ENCODE measurements around the gene MLXIP. TPM values are rescaled to one million over a fixed set of nuclear protein-coding genes. Genes with fewer than 3 reads are reported as not detected.

Gene MLXIP
- total and polyA plus RNA-seq, 2 donors (not counting 3 experiments of a cell fraction or from before 2014, with no cell fraction given): 22.0 to 72.5 TPM

DNA sequence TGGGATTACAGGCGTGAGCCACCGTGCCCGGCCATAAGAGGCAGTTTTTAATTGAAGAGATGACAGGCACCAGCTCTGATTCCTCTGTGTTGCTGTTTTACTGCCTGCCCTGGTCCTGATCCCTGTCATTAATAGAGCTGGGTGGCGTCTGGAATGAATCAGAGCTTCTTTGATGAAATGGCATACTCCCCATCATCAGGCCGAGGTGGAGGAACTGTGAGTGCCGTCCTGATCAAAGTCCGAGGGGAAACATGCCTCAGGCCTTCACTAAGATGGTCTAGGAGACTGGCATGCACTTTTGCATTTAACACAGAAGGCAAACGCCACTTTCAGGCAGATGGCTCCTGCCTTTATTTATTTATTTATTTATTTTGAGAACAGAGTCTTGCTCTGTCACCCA lies 61.4 kb downstream of the MLXIP start:
- H3K4me1 ChIP-seq (ENCODE audit: control insufficient read depth, extremely low read depth, insufficient read depth, low read length): no peaks in the 10 kb centered on the region
- H3K9me1 ChIP-seq (replicated peaks; ENCODE audit: control insufficient read depth, extremely low read depth, insufficient read depth, low read length): no peaks in the 10 kb centered on the region
- no peak overlapping the region for H3K4me2 ChIP-seq (ENCODE audit: insufficient read depth, low read length)
- no peaks in the 10 kb centered on the region for H3K79me2 ChIP-seq (ENCODE audit: control insufficient read depth, insufficient read depth, low read length)
- ChIA-PET CTCF (interaction anchor here (1.1 to 2.7 kb wide), 2 partner anchors 43 to 51 kb away, joined by 3 to 18 read pairs; partner anchors contain the start of gene LRRC43), POLR2A (no interaction called here)
- H3K27ac ChIP-seq (ENCODE audit: insufficient read depth, low read depth, low read length): no peak overlapping the region
- no TSS peak for BruUV-seq (replicated peaks)
- H4K20me1 ChIP-seq (replicated peaks; ENCODE audit: control insufficient read depth, extremely low read depth, insufficient read depth, low read length): no peaks in the 10 kb centered on the region
- dilution Hi-C loops (cut with MboI; ENCODE audit: extremely low pct_ligation_motif_present, low sequenced_read_pairs) (no loop called here), intact Hi-C loops (cut with micrococcal nuclease) (no loop called here)
- no peaks in the 10 kb centered on the region for H3K9me3 ChIP-seq (replicated peaks; ENCODE audit: control insufficient read depth, insufficient read depth, low read length)
- peaks cover 0 to 38% of the 10 kb centered on the region in 2 experiments for H3K36me3 ChIP-seq (ENCODE audit: control insufficient read depth in 2 of 2, extremely low read depth in 1 of 2, insufficient read depth in 2 of 2, low read length in 2 of 2)
- H3K4me3 ChIP-seq (replicated peaks in 1 of 3; ENCODE audit: insufficient read depth in 1 of 3, low read depth in 1 of 3, low read length in 3 of 3): no peak overlapping the region
- FAIRE-seq (no peak), DNase-seq (ENCODE audit: low read depth, low spot score) (no peak)
- no peak overlapping the region for H3K9ac ChIP-seq (replicated peaks; ENCODE audit: extremely low read depth, insufficient read depth, low read length)
- no peak for TF ChIP-seq GATA2 (IDR thresholded peaks at IDR 0.05; ENCODE audit: insufficient read depth, insufficient read length, low read depth, low read length)
- TF ChIP-seq POLR2A (IDR thresholded peaks at IDR 0.05; ENCODE audit: low read depth, low read length): no peak
- no peak for TF ChIP-seq FOS (IDR thresholded peaks at IDR 0.05; ENCODE audit: borderline replicate concordance, insufficient read depth, low read length)
- H3K27me3 ChIP-seq (ENCODE audit: control insufficient read depth in 2 of 2, insufficient read depth in 2 of 2, low read length in 2 of 2): no peaks in the 10 kb centered on the region
- no peak overlapping the region for H2AFZ ChIP-seq (ENCODE audit: low read depth, low read length)

DNA sequence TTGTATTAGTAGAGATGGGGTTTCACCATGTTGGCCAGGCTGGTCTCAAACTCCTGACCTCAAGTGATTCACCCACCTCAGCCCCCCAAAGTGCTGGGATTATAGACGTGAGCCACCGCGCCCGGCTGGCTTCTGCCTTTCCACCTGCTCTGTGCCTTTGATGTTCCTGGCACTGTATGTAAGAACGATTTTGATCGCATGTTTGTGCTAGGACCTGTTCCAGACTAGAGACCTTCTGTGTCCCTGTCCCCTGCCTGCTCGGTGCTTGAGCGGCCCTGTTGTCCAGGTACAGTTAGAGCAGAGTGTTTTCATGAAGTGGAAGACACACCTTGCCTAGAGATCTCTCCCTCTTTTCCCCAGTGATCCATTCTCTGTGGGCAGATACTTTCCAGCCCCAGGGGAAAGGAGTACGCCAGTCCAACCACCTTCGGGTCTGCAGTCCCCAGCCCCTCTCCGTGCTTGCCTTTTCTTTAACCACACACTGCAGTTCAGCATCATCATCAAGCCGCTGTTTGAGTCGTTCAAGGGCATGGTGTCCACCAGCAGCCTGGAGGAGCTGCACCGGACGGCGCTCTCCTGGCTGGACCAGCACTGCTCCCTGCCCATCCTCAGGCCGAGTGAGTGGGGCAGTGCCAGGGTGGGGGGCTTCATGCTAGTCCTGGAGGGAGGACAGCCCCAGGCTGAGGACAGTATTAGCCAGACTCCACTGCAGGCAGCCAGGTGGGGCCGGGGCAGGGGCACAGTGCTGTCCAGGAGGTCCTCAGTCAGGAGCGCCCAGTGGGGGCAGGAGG lies 62.1 kb downstream of the MLXIP start:
- no TSS peak for BruUV-seq (replicated peaks)
- H3K27me3 ChIP-seq (ENCODE audit: control insufficient read depth in 2 of 2, insufficient read depth in 2 of 2, low read length in 2 of 2): no peaks in the 10 kb centered on the region
- H3K4me1 ChIP-seq (ENCODE audit: control insufficient read depth, extremely low read depth, insufficient read depth, low read length): no peaks in the 10 kb centered on the region
- no peak overlapping the region for H3K4me3 ChIP-seq (replicated peaks in 1 of 3; ENCODE audit: insufficient read depth in 1 of 3, low read depth in 1 of 3, low read length in 3 of 3)
- intact Hi-C loops (cut with micrococcal nuclease) (no loop called here), dilution Hi-C loops (cut with MboI; ENCODE audit: extremely low pct_ligation_motif_present, low sequenced_read_pairs) (no loop called here)
- H3K79me2 ChIP-seq (ENCODE audit: control insufficient read depth, insufficient read depth, low read length): no peaks in the 10 kb centered on the region
- TF ChIP-seq POLR2AphosphoS5 (IDR thresholded peaks at IDR 0.05; ENCODE audit: insufficient read depth, low read depth, low read length): no peak
- TF ChIP-seq POLR2A (IDR thresholded peaks at IDR 0.05; ENCODE audit: low read depth, low read length): no peak
- TF ChIP-seq GATA2 (IDR thresholded peaks at IDR 0.05; ENCODE audit: insufficient read depth, insufficient read length, low read depth, low read length): no peak
- TF ChIP-seq FOS (IDR thresholded peaks at IDR 0.05; ENCODE audit: borderline replicate concordance, insufficient read depth, low read length): no peak
- ChIA-PET POLR2A (no interaction called here), CTCF (interaction anchor here (0.8 to 1.1 kb wide), 2 partner anchors 42 to 50 kb away, joined by 3 read pairs; partner anchors contain the start of gene LRRC43)
- H3K9me3 ChIP-seq (replicated peaks; ENCODE audit: control insufficient read depth, insufficient read depth, low read length): no peaks in the 10 kb centered on the region
- H3K27ac ChIP-seq (ENCODE audit: insufficient read depth, low read depth, low read length): no peak overlapping the region
- FAIRE-seq (no peak), DNase-seq (ENCODE audit: low read depth, low spot score) (no peak)
- no peak overlapping the region for H2AFZ ChIP-seq (ENCODE audit: low read depth, low read length)
- H3K9ac ChIP-seq (replicated peaks; ENCODE audit: extremely low read depth, insufficient read depth, low read length): no peak overlapping the region
- H4K20me1 ChIP-seq (replicated peaks; ENCODE audit: control insufficient read depth, extremely low read depth, insufficient read depth, low read length): no peaks in the 10 kb centered on the region
- H3K9me1 ChIP-seq (replicated peaks; ENCODE audit: control insufficient read depth, extremely low read depth, insufficient read depth, low read length): no peaks in the 10 kb centered on the region
- no peak overlapping the region for H3K4me2 ChIP-seq (ENCODE audit: insufficient read depth, low read length)
- H3K36me3 ChIP-seq (ENCODE audit: control insufficient read depth in 2 of 2, extremely low read depth in 1 of 2, insufficient read depth in 2 of 2, low read length in 2 of 2): peaks cover 0 to 31% of the 10 kb centered on the region in 2 experiments

Measured in endothelial cell of umbilical vein (primary cell).